ENCODE data around the gene FAR2.
"Not testable (repeated sequence)": the region's sequence is repeated elsewhere in the genome, so short reads cannot be mapped to it uniquely, and the experiment has no call there.

The FAR2 gene

DNA sequence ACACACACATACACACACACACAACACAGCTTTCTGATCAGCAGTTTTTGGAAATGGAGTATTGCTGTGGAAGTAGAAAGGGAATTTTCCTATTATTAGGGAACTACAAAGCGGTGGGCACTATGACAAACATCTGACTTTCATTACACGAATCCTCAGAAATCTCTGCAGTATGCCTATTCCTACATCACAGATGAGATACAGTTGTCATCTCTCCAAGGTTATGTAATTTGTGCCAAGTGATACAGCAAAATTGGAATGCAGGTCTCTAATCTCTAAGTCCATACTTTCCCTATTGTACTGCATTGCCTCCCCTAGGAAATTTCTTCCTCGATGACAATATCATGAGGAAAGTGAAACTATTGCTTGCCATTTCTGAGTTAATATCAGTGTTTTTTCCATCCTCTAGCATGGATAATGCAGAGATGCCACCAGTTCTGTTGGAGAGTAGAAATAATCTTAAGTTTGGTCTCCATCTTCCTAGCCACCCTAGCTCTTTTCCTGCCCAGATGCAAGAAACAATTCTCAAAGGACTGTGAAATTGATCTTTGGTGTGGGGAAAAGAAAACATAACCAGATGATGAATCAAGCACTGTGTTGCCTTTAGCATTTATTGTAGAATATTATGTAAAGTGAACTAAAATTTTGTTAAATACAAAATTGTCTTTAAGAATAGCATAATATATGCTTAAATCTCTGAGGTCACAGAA is 137.2 kb downstream of the FAR2 start:
- DNase-seq = no peak

DNA sequence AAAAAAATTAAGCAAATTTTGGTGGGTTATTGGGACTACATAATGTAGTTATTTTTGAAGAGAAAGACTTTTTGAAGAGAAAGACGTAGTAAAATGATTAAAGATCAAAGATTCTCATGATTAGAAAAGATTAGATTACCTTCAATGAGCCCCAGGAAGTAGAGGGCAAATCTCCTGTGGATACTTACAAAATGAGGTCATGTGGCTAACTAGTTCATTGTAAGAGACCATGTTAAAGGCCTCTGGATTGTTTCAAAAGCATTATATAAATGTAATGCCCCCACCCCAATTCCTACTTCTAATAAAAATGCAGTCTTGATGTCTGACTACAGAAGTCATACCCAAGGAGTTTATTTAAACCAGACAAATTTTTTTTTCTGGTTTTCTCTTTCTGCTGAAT is 138.5 kb downstream of the FAR2 start:
- DNase-seq = no peak

DNA sequence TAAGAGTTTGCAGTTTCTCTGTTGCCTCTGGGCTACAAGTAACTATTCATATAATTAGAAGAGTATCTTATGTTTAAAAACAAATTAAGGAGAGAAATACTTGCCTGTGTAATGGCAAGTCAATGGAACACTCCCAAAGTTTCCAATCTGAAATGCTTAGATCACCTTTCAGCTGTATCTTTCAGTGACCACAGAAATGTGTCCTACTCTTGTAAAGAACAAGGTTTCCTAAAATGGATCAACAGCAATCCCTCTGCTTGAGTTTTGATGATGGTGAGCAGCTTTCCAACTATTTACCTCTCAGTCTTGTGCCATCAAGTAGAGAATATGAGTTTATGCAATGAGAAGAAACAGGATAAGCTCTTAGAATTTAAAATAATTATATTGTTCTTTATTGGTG is 139.0 kb downstream of the FAR2 start:
- no peak for DNase-seq

DNA sequence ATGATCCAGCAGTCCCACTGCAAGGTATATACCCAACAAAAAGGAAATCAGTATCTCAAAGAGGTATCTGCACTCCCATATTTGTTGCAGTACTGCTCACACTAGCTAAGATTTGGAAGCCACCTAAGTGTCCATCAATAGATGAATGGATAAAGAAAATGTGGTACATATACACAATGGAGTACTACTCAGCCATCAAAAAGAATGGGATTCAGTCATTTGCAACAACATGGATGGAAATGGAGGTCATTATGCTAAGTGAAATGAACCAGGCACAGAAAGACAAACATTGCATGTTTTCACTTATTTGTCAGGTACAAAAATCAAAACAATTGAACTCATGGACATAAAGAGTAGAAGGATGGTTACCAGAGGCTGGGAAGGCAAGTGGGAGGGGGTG is 141.4 kb downstream of the FAR2 start:
- not testable (repeated sequence) for DNase-seq

DNA sequence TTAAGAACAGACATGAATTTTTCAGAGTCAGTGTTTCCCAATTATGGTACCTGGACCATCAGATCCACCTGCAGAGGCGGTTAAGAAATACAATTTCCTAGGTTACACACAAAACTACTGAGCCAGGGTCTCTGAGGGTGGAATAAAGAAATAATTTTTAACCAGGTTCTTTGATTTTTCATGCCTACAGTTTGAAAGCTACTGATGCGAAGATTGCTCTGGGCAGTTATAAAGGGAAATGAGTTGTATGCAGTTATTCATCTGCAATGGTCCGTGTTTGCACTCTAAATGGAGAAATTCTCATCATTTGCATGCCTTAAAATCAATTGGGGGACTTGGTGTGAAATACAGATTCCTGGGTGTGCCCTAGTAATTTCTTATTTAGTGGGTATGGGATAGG is 142.1 kb downstream of the FAR2 start:
- no peak for DNase-seq

DNA sequence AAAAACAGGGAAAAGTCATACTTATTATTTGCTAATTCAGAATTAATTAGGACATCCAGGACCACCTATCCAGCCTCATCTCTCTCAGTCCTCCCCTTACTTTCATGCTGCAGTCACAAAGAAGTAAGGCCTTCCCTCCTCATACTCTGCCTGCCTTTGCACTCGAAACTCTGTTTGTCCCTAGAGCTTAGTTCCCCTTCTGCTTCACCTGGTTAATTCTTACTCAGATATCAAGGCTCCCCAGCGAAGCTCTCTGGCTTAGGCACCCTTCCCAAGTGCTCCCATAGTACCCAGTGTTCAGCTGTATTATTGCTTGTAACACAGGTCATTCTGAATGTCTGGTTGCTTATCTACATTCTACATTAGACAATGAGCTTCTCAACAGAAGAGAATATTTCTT is 150.6 kb downstream of the FAR2 start:
- no peak for DNase-seq

DNA sequence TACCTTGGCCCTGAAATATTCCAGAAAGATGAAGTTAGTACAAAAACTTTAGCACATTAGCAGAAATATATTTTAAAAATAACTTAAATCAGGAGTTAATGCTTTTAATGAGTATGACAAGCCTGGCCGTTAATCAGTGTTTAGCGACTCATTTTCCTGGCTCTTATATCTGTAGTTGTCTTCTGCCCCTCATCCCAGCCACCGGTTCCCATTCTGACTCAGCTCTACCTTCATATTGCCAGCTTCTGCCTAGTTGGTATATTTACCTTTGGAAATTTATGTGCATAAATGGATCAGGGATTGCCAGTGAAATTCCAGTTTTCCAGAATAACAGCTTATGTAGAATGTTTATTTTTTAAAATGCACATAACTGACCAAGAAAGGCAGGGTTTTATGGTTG is 152.0 kb downstream of the FAR2 start:
- no peak for DNase-seq

DNA sequence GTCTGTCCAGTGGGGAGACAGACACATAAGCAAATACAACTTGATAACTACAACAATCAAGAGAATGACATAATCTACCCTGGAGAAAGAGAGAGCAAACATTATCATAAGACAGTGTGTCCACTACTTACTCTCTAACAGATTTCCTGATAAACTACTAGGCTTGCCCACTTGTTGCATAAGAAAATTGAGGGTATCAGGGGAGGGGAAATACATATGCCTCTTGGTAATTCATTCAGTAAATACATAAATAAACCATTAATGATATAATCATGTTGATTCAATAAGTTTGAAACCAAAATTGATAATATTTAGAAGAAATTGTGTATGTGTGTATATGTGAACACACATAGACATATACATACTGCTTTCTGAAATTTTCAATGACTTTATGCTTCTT is 155.3 kb downstream of the FAR2 start:
- no peak for DNase-seq

DNA sequence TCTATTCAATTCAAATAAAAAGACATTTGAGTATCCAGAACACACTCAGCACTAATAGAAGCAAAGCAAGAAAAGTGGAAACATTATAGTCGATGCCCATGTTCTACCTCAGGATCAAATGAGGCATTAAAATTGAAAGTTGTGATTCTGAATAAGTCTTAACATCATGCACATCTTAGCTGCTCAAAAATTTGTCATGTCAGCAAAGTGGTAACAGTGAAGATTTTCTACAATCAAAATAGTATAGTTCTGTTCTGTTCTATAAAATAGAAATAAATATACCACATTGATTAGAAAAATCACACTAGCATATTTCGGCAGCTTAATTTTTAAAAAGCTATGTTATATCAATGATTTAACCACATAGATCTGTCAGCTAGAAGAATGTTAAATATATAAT is 157.2 kb downstream of the FAR2 start:
- DNase-seq = no peak

DNA sequence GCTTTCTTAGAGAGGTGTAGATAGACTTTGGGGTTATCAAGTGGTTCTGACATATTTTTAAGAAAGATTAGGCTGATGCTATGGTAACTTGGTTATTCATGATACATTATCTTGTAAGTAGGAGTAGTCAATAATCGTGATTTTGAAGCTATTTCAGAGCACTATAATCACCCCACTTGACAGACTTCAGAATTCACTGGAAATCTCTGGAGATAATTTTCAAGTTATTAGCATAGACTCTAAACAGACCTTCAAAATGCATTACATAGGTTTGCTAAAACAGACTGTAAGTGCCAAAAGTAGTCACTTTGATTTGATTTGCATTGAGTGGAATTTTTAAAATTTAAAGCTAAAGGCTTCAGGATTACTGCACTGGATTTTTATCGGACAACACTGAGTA is 157.6 kb downstream of the FAR2 start:
- no peak for DNase-seq

DNA sequence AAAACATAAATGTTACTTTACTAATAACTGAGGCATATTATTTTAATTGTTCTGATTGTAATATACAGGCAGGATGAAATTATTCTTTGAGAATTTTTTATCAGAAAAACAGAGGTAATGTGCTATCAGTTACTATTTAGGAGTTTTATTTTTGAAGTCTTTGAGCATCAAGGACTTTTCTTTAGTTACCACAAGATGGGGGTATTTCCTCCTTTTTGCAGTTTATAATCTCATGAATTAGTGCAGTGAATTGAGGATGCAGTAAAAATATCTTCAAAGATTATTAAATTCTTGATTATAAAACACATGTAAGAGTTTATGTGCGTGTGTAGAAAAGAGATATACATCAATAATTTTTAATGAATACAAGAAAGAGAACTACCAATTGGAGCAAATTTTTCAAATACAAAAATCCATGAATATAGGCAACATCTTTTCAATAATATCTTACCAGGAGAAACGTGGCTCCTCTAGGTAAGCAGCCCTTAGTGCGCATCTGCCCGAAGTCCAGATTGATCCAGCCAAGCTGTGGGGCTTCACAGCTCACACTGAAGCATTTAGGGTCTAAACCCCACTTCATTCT is 160.3 kb downstream of the FAR2 start:
- no peak for DNase-seq

DNA sequence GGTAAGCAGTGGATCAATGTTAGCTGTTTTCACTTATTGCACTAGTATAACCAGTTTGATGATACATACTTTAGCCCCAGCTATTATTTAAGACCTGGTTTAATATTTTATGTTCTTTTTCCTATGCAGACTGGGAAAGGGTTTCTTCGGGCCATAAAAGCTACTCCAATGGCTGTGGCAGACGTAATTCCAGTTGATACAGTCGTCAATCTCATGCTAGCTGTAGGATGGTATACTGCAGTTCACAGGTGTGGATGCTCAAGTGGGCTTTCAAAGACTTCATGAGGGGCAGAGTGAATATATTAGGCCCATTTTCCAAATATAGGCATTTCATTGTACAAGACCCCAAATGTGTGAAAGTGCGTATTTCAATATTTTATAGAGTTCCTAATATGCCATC is 161.8 kb downstream of the FAR2 start:
- DNase-seq = no peak

DNA sequence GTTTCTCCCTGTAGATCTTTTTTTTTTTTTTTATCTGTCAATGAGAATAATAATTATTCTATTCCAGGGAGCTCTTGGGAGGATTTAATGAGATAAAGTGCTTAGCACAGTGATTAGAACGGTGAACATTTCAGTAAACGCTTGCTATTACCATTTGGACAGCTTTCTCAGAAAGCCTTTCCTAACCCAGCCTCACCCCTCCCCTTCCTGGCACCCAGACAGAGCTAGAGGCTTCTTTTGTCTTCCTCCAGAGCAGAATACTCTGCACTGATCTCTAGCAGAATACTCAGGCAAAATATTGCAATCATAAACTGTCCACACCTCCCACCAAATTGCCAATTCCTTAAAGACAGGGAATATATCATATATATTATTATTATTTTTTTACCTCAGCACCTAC is 165.3 kb downstream of the FAR2 start:
- DNase-seq = no peak

DNA sequence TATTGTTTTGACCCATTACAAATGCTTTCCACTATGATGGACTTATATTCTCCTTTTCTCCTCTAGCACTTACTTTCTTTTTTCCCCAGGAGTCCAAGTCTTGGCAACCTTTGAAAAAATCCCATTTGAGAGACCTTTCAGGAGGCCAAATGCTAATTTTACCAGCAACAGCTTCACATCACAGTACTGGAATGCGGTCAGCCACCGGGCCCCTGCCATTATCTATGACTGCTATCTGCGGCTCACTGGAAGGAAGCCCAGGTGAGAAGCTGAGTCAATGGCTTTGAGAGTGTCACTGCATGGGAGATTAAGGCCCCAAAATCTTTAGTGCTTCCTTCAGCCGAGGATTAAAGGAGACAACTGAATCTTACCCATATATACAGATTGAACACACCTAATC is 167.7 kb downstream of the FAR2 start:
- no peak for DNase-seq

DNA sequence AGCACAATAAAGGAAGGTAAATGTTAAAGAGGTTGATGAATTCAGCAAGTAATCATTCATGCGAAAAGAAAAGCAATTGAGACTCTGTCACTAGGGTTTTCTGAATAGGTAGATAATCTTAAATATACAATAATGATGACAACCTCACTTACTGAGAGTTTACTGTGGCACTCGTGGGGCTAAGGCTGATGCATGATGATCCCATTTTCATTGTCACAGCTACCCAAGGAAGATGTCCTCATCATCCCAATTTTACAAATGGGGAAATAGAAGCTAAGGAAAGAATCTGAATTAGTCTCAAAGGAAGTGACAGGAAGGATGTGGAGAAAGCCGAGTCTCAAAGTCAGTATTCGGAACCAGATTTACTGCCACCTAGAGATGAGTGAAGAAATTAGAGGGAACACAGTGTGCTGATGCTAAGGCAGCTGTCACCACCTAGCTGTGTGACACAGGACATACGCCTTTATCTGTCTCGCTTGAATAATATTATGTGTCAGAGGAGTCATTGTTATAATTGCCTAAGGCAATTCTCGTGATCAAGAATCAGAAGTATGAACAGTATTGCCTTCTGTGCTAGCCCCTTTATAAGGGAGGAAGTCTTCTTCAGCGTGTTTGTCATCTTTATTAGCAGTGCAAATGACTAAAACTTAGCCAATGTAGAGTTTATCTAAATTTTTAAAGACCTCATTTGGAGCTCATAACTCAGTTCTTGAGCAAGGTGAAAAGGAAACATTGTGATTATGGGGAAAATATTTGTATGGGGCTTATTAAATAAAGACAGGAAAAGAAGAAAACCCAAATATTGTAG is 168.7 kb downstream of the FAR2 start:
- peak; percentile 39 for DNase-seq

DNA sequence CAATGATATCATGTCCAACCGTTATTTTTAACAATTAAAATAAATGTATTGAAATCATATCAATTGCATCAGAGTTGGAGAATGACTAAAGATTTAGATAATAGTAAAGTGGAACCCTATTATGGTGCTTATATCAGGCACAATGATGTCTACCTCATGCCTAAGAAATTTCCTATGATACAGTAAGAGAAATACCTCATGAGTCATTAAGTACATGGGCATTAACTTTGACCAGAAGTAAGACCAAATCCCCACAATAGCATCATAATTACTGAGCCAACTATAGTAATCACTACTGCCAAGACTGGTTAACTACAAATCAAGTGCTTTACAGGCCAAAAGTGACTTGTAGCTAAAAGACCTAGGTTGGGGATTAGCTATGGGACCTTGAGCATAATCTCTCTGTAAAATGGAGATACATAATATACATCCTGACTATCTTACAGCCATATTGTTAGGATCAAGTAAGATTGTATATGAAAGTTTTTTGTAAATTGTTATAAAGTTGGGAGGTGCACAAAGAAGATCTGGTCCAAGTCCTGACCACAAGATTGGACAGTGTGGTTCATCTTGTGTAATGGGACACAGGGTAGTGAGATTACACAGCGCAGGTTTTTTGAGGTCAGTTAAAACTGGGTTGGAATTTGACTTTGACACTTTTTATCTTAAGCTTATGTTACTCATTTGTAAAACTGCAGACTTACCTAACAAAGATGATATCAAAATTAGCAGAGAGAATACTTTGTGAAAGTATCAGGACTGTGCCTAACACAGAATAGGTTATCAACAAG is 171.4 kb downstream of the FAR2 start:
- no peak for DNase-seq

DNA sequence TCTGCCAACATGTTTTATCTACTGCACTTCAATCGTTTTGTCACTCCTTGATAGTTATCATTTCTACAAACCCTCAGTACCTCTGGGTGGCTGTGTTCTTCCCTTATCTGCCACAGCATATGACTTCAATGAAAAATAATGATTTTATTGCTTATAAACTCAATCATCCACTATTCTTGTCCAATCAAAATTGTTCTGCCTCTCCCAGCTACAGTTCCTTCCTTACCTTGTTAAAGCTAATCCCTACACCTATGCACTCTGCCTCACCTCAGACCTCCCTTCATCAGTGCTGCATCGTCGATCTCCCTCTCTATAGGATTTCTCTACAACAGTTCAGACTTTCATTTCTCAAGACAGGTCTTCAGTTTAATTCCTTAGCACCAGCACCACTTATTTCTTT is 173.1 kb downstream of the FAR2 start:
- no peak for DNase-seq

DNA sequence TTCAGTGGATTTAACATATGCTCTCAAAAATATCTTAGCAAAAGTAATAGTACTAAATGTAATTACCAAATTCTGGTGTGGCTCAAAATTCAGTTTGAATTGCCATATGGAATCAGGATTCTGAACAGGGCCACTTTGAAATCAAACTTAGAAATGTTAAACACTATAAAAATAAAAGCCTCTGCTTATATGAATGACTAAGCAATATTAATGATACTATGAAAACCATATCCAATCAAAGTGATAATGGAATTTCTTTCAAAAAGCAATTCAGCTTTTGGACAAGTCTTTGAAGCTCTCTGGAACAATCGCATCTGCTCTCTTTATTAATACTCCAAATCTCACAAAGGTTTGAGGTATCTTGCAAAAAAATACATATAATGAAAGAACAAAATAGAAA is 180.3 kb downstream of the FAR2 start:
- DNase-seq = no peak

DNA sequence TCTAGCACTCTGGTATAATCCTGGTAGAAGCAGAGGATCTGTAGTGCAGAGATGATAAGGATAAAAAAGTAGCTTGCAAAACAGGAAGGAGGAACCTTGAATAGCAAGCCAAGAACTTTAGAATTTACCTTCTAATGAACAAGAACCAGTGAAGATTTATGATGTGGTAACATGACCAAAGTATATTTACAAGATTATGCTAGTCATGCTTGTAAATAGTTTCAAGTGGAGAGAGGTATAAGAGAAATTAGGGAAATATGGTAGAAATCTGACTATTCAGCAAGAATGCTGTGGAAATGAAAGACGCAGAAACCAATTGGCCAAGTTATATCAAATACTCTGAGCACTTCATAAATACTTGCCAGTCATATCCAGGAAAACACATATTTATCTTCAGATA is 184.1 kb downstream of the FAR2 start:
- no peak for DNase-seq

DNA sequence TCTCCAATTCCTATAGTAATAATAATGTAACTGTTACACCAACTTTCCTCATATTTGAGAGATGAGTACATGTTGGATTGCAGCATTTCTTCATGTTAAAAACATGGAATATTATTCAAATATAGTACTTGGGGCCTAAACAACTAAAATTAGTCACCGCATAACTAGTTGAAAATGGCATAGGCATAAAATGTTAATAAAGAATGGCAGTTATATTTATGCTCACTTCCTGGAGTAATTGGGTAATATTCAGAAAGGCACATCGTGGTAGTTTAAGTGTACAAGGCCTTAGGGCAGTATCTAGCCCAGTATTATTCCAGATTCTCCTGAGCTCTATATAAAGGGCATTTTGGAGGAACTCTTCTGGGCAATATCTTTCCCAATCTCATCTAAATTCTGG is 185.9 kb downstream of the FAR2 start:
- DNase-seq = no peak

DNA sequence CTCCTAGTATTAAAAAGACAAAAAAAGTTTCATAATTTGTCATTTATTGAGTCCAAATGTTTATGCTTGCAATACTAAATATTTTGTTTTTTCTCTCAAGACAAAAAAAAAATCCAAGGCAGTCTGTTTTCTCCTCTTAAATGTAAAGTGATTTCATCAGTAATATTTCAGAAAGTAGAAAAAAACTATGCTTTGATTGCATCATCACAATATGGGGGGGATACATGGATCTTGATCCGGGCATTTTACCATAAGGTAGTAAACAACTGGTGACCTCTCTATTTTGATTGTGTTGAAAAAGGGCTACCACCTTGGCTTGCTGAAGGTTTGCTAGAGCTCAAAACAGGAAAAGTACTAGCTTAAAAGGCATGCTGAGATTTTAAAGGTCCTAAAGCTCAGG is 188.2 kb downstream of the FAR2 start:
- DNase-seq = no peak

DNA sequence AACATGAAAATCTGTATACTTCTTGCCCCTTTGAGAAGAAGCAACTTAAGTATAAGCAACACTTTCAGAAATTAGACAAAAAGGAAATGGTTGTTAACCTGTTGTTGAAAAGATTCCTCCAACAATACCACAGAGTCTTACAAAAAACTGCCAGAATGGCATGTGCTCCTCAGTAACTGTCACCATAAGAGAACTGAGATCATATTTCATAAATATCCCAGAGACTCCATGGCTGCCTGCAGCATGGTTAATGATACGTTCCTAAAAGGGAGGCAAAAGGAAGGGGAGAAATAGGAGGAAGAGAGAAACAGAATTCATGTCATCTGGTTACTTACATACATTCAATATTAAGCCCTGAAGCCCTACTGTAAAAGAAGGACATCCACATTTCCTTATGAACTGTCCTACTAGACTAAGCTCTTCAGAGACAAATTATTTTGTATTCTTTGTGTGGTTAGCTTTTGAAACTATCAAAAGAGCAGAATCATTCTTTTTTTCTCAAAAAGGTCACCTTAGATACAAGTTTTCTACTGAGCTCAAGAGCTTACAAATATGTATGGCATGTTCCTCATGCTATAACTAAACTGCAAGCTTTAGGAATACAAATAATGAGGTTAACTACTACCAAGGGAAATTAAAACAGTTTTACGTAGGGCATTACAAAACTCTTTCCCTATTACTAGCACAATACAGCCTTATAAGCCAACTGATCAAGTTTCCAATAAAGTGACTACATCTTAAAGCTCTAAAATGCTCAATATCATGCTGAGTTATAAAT is 194.1 kb downstream of the FAR2 start:
- DNase-seq = no peak
